K562 (cell line): Measurements from ENCODE around the gene CADM2. TPM values are rescaled to one million over a fixed set of nuclear protein-coding genes. Genes with fewer than 3 reads are reported as not detected.

Experiments
- ATAC-seq: fragments of 200-7000 bp; cut with Tn5 transposase; 3 replicates; pipeline ENCODE4 v1.9.1; 2020; ENCODE audit warnings: moderate library complexity
- BruUV-seq: library from RNA; stranded (reverse); fragments of 400-500 nt; replicated peaks from 2 replicates; lab custom pipeline; 2021; lab: Mats Ljungman, UMichigan
- CTCF ChIA-PET: fragments of 300-600 bp; formaldehyde crosslinking; extraction: SDS; loops from one replicate; lab custom pipeline; 2021; ENCODE audit warnings: low intra/inter-chr PET ratio; lab: Yijun Ruan, JAX
- POLR2A ChIA-PET: fragments of 300-600, 350-650 bp; sonication (Branson Sonifier 250); formaldehyde crosslinking; extraction: SDS; loops from one replicate; lab custom pipeline; 2021; ENCODE audit warnings: antibody characterized with exemption, inconsistent platforms; lab: Yijun Ruan, JAX
- DNase-seq, 4 experiments: peaks; one replicate each; pipeline versions ENCODE4 v3.0.0 to v3.0.0-alpha.2; 2011 to 2018; ENCODE audit warnings: low spot score in 3 of 4, mixed read lengths in 3 of 4; ENCODE audit errors: extremely low read depth in 1 of 4
- FAIRE-seq: peaks from 2 replicates; lab custom pipeline; 2011; peaks lifted over from hg19 to GRCh38; lab: Jason Lieb, UNC
- H2AFZ ChIP-seq: 2 replicates; pipeline ENCODE4 v1.6.0; 2011; ENCODE audit warnings: low read depth, low read length, control low read depth, inconsistent platforms
- H3K27ac ChIP-seq: fragments of 200-600 bp; 3 replicates; pipeline ENCODE4 v1.8.0; 2011; ENCODE audit warnings: low read depth, mild to moderate bottlenecking, control low read depth, inconsistent platforms, low read length, moderate library complexity, mixed read lengths; ENCODE audit errors: extremely low read depth
- H3K27me3 ChIP-seq, 2 experiments: fragments of 300-600 bp in 1 of 2; 2 replicates in 1 of 2; 3 replicates in 1 of 2; pipeline versions ENCODE4 v1.6.0 to v1.8.0; 2011; ENCODE audit warnings: inconsistent platforms in 2 of 2, low read length in 2 of 2, mild to moderate bottlenecking in 1 of 2, mixed read lengths in 1 of 2, moderate library complexity in 1 of 2; ENCODE audit not compliant: control insufficient read depth in 2 of 2, insufficient read depth in 2 of 2
- H3K36me3 ChIP-seq: fragments of 300-600 bp; 3 replicates; pipeline ENCODE4 v1.8.0; 2011; ENCODE audit warnings: mild to moderate bottlenecking, low read length, inconsistent platforms; ENCODE audit not compliant: control insufficient read depth, insufficient read depth
- H3K4me1 ChIP-seq, 2 experiments: fragments of 200-600 bp in 1 of 2; replicated peaks in 1 of 2; 2 replicates in 1 of 2; 3 replicates in 1 of 2; pipeline versions ENCODE4 v1.5.1 to v1.8.0; 2011; ENCODE audit warnings: inconsistent platforms in 2 of 2, low read length in 2 of 2, mild to moderate bottlenecking in 1 of 2, mixed read lengths in 1 of 2, moderate library complexity in 1 of 2; ENCODE audit not compliant: control insufficient read depth in 2 of 2, insufficient read depth in 2 of 2
- H3K4me2 ChIP-seq: 2 replicates; pipeline ENCODE4 v1.6.1; 2011; ENCODE audit warnings: low read length, control low read depth, inconsistent platforms, mixed read lengths; ENCODE audit not compliant: insufficient read depth
- H3K4me3 ChIP-seq: fragments of 200-600 bp; sonication (generic), shearing (Covaris generic); 2 replicates; pipeline ENCODE4 v1.5.1; 2016; ENCODE audit warnings: control low read depth, inconsistent platforms
- H3K79me2 ChIP-seq: fragments of 200-600 bp; 3 replicates; pipeline ENCODE4 v1.8.0; 2011; ENCODE audit warnings: low read length, inconsistent platforms; ENCODE audit not compliant: control insufficient read depth, insufficient read depth
- H3K9ac ChIP-seq, 2 experiments: 2 replicates each; pipeline versions ENCODE4 v1.6.0 to v1.6.1; 2011; ENCODE audit warnings: low read depth in 2 of 2, low read length in 2 of 2, control low read depth in 1 of 2, inconsistent platforms in 1 of 2, mild to moderate bottlenecking in 1 of 2, mixed read lengths in 1 of 2; ENCODE audit not compliant: insufficient read depth in 1 of 2
- H3K9me1 ChIP-seq: one replicate; pipeline ENCODE4 v1.6.0; 2011; ENCODE audit warnings: inconsistent platforms, mild to moderate bottlenecking, low read length, moderate library complexity; ENCODE audit not compliant: control insufficient read depth, insufficient read depth
- H3K9me3 ChIP-seq: replicated peaks from 2 replicates; pipeline ENCODE4 v1.5.1; 2011; ENCODE audit warnings: low read depth, low read length, inconsistent platforms; ENCODE audit not compliant: control insufficient read depth, insufficient read depth
- H4K20me1 ChIP-seq: replicated peaks from 2 replicates; pipeline ENCODE4 v1.6.1; 2011; ENCODE audit warnings: low read length, inconsistent platforms, mixed read lengths; ENCODE audit not compliant: control insufficient read depth, insufficient read depth
- FOXA3 ChIP-seq, 2 experiments: fragments of 450-650 bp in 1 of 2; sonication (generic) in 1 of 2; formaldehyde crosslinking; IDR thresholded peaks in 1 of 2; conservative IDR thresholded peaks in 1 of 2; 2 replicates each; pipeline versions ENCODE4 v1.4.0 to v1.8.0; 2020 to 2022; ENCODE audit warnings: mild to moderate bottlenecking in 2 of 2, missing genetic modification reagents in 1 of 2
- HIVEP1 ChIP-seq: fragments of 250-450 bp; sonication (Bioruptor Pico); IDR thresholded peaks from 2 replicates; pipeline ENCODE4 v1.4.0; 2020; ENCODE audit warnings: mild to moderate bottlenecking
- HMGN3 ChIP-seq: IDR thresholded peaks from 2 replicates; pipeline ENCODE4 v1.6.1; 2011; ENCODE audit warnings: borderline replicate concordance, low read depth, mild to moderate bottlenecking, mixed read lengths, low read length; ENCODE audit not compliant: insufficient read length; ENCODE audit errors: extremely low read depth
- KDM1A ChIP-seq, 2 experiments: fragments of 450-650 bp; IDR thresholded peaks; 2 replicates each; pipeline ENCODE4 v1.6.1; 2016; ENCODE audit warnings: mild to moderate bottlenecking in 2 of 2
- MAZ ChIP-seq, 2 experiments: fragments of 450-650 bp in 1 of 2; sonication (generic) in 1 of 2; formaldehyde crosslinking; IDR thresholded peaks in 1 of 2; conservative IDR thresholded peaks in 1 of 2; 2 replicates each; pipeline versions ENCODE4 v1.4.0 to v1.5.0; 2020; ENCODE audit warnings: mild to moderate bottlenecking in 1 of 2, missing genetic modification reagents in 1 of 2
- SP2 ChIP-seq: IDR thresholded peaks from 2 replicates; pipeline ENCODE4 v1.6.1; 2011; ENCODE audit warnings: mild to moderate bottlenecking, low read depth, low read length, moderate library complexity; ENCODE audit not compliant: poor library complexity, severe bottlenecking; ENCODE audit errors: extremely low read depth
- SRSF3 ChIP-seq: fragments of 200-400 bp; formaldehyde crosslinking; IDR thresholded peaks from 2 replicates; pipeline ENCODE4 v1.6.1; 2016; ENCODE audit warnings: mild to moderate bottlenecking, low read length, moderate library complexity; ENCODE audit not compliant: insufficient read depth
- TEAD2 ChIP-seq: fragments of 450-650 bp; IDR thresholded peaks from 2 replicates; pipeline ENCODE4 v1.6.1; 2016; ENCODE audit warnings: missing genetic modification characterization, control low read depth, missing compliant biosample characterization
- XRCC5 ChIP-seq: fragments of 200-400 bp; formaldehyde crosslinking; IDR thresholded peaks from 2 replicates; pipeline ENCODE4 v1.6.1; 2017; ENCODE audit warnings: low read depth, mild to moderate bottlenecking, low read length
- WGBS: fragments of 100-300 bp; shearing (Covaris generic); methylation state at CpG from one replicate; pipeline ENCODE4 v1.1.6; 2016; ENCODE audit warnings: low coverage, mixed read lengths; ENCODE audit not compliant: insufficient coverage; ENCODE audit errors: missing lambda C conversion rate; 5-methylcytosine and 5-hydroxymethylcytosine counted together
- in situ Hi-C: fragments of 300-500 bp; cut with MboI; formaldehyde crosslinking; loops from 4 replicates; pipeline ENCODE4 v1.15.0; 2018; ENCODE audit warnings: inconsistent platforms, mixed read lengths
- intact Hi-C: fragments of 100-400 bp; cut with micrococcal nuclease; formaldehyde crosslinking; loops from 2 replicates; pipeline ENCODE4 v1.14.2; 2022
- polyA plus RNA-seq, 8 experiments: library from polyadenylated mRNA; depleted of rRNA in 4 of 8; stranded (reverse) in 5 of 8; unstranded in 3 of 8; fragments of >200 nt; fragmentation: Nextera tagmentation in 2 of 8; fragmentation: Illumina TruSeq in 1 of 8; extraction: Ambion mirVana in 2 of 8; extraction: Trizol in 1 of 8; gene quantifications; 2 replicates each; pipeline versions ENCODE4 v1.2.1 to v1.2.3, GENCODE V29; 2011 to 2014; ENCODE audit warnings: inconsistent platforms in 1 of 8, missing spikeins in 1 of 8
- total RNA-seq, 7 experiments: library from RNA; depleted of rRNA in 6 of 7; stranded (reverse); fragments of >200 nt in 6 of 7; fragmentation: Illumina TruSeq in 2 of 7; extraction: Trizol in 2 of 7; gene quantifications; 2 replicates each; pipeline versions ENCODE4 v1.2.1 to v1.2.3, GENCODE V29; 2011 to 2021; ENCODE audit warnings: low replicate concordance in 1 of 7
- TF ChIP-seq, protein P1 (sequence below): fragments of 450-650 bp; IDR thresholded peaks from one replicate; pipeline ENCODE4 v1.6.1; 2018; ENCODE audit warnings: mild to moderate bottlenecking, moderate library complexity; ENCODE audit not compliant: partially characterized antibody
- TF ChIP-seq, protein P2 (sequence below): IDR thresholded peaks from 2 replicates; pipeline ENCODE4 v1.6.1; 2012; ENCODE audit warnings: low read depth, low read length, improper control_type of control experiment, borderline replicate concordance
- TF ChIP-seq, protein P3 (sequence below): sonication (generic); formaldehyde crosslinking; IDR thresholded peaks from 2 replicates; pipeline ENCODE4 v1.8.0; 2022; ENCODE audit warnings: mild to moderate bottlenecking, missing genetic modification reagents

CADM2 gene
- total and polyA plus RNA-seq, 9 of the 15 experiments (the other 6 are each of a cell fraction or from before 2014, with no cell fraction given) = 0.11 to 3.2 (median 0.95) TPM

DNA sequence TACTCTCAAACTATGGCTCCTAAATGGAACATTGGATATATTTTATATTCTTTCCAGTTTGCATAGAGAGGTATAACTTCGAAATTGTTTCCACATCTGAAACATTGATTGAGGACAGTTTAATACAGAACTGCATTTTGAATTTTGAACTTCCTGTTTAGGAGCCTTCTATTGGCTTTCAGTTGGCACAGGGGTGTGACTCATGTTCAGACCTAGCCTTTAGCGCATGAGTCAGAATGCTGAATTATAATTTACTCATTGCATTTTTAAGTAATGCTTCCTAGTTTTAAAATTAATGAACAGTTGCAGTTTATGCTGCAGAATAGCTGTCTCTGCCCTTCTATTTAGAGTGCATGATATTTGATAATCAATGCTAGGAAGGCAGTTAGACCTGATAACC is 751.7 kb downstream of the CADM2 start:
- no peak overlapping the region for H3K4me3 ChIP-seq
- DNase-seq = no peak
- POLR2A ChIA-PET = no interaction called here
- H3K9me3 ChIP-seq = no peaks in the 10 kb centered on the region
- H3K4me2 ChIP-seq = no peak overlapping the region
- H3K27ac ChIP-seq = no peak overlapping the region
- no peaks in the 10 kb centered on the region for H3K36me3 ChIP-seq
- H3K27me3 ChIP-seq = no peaks in the 10 kb centered on the region
- no peak for ATAC-seq
- no peaks in the 10 kb centered on the region for H4K20me1 ChIP-seq
- no peak for TF ChIP-seq HMGN3
- no peak for TF ChIP-seq SRSF3
- no peak for TF ChIP-seq KDM1A (IDR thresholded peaks at IDR 0.05)
- TF ChIP-seq FOXA3 (CRISPR knock-in tag; conservative IDR thresholded peaks at IDR 0.05 in 1 of 2, IDR thresholded peaks at IDR 0.05 in 1 of 2) = no peak
- TF ChIP-seq, protein P1, sequence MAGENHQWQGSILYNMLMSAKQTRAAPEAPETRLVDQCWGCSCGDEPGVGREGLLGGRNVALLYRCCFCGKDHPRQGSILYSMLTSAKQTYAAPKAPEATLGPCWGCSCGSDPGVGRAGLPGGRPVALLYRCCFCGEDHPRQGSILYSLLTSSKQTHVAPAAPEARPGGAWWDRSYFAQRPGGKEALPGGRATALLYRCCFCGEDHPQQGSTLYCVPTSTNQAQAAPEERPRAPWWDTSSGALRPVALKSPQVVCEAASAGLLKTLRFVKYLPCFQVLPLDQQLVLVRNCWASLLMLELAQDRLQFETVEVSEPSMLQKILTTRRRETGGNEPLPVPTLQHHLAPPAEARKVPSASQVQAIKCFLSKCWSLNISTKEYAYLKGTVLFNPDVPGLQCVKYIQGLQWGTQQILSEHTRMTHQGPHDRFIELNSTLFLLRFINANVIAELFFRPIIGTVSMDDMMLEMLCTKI = no peak
- no peak for TF ChIP-seq SP2
- TF ChIP-seq, protein P2, sequence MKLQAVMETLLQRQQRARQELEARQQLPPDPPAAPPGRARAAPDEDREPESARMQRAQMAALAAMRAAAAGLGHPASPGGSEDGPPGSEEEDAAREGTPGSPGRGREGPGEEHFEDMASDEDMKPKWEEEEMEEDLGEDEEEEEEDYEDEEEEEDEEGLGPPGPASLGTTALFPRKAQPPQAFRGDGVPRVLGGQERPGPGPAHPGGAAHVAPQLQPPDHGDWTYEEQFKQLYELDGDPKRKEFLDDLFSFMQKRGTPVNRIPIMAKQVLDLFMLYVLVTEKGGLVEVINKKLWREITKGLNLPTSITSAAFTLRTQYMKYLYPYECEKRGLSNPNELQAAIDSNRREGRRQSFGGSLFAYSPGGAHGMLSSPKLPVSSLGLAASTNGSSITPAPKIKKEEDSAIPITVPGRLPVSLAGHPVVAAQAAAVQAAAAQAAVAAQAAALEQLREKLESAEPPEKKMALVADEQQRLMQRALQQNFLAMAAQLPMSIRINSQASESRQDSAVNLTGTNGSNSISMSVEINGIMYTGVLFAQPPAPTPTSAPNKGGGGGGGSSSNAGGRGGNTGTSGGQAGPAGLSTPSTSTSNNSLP = no peak
- TF ChIP-seq, protein P3, sequence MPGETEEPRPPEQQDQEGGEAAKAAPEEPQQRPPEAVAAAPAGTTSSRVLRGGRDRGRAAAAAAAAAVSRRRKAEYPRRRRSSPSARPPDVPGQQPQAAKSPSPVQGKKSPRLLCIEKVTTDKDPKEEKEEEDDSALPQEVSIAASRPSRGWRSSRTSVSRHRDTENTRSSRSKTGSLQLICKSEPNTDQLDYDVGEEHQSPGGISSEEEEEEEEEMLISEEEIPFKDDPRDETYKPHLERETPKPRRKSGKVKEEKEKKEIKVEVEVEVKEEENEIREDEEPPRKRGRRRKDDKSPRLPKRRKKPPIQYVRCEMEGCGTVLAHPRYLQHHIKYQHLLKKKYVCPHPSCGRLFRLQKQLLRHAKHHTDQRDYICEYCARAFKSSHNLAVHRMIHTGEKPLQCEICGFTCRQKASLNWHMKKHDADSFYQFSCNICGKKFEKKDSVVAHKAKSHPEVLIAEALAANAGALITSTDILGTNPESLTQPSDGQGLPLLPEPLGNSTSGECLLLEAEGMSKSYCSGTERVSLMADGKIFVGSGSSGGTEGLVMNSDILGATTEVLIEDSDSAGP = no peak
- no peak for TF ChIP-seq HIVEP1
- no peak for TF ChIP-seq TEAD2 (tag)
- no peak for TF ChIP-seq XRCC5
- TF ChIP-seq MAZ (CRISPR knock-in tag; conservative IDR thresholded peaks at IDR 0.05 in 1 of 2, IDR thresholded peaks at IDR 0.05 in 1 of 2) = no peak
- FAIRE-seq = no peak
- no peaks in the 10 kb centered on the region for H3K4me1 ChIP-seq
- in situ Hi-C loops (no loop called here), intact Hi-C loops (no loop called here)
- no TSS peak for BruUV-seq
- no peaks in the 10 kb centered on the region for H3K79me2 ChIP-seq
- H3K9me1 ChIP-seq = no peaks in the 10 kb centered on the region
- CTCF ChIA-PET = no interaction called here
- WGBS = 4% methylated on average over 2 of the region's 2 CpGs
- no peak overlapping the region for H2AFZ ChIP-seq
- no peak overlapping the region for H3K9ac ChIP-seq
